H9 (cell line): ENCODE results near the gene IQCK. TPM values are rescaled to one million over a fixed set of nuclear protein-coding genes. Genes with fewer than 3 reads are reported as not detected.

Experiments
- DNase-seq: peaks from one replicate; pipeline ENCODE4 v3.0.0-alpha.2; 2017
- H2AFZ ChIP-seq: one replicate; pipeline ENCODE4 v1.6.1; 2013; ENCODE audit warnings: mild to moderate bottlenecking, low read length, control low read depth, moderate library complexity
- H2AK5ac ChIP-seq: 2 replicates; pipeline ENCODE4 v1.6.1; 2013; ENCODE audit warnings: low read length, control low read depth, mixed read lengths; ENCODE audit not compliant: insufficient read length
- H2BK120ac ChIP-seq: one replicate; pipeline ENCODE4 v1.6.1; 2013; ENCODE audit warnings: low read depth, mild to moderate bottlenecking, low read length, control low read depth, inconsistent platforms; ENCODE audit not compliant: poor library complexity, severe bottlenecking
- H2BK12ac ChIP-seq: 2 replicates; pipeline ENCODE4 v1.6.1; 2013; ENCODE audit warnings: low read length, control low read depth, mixed read lengths, low read depth; ENCODE audit not compliant: insufficient read length
- H2BK15ac ChIP-seq: 2 replicates; pipeline ENCODE4 v1.6.1; 2013; ENCODE audit warnings: low read depth, low read length, control low read depth
- H2BK20ac ChIP-seq: one replicate; pipeline ENCODE4 v1.6.1; 2013; ENCODE audit warnings: low read depth, mild to moderate bottlenecking, low read length, control low read depth, inconsistent platforms; ENCODE audit not compliant: poor library complexity, severe bottlenecking
- H2BK5ac ChIP-seq: 2 replicates; pipeline ENCODE4 v1.6.1; 2013; ENCODE audit warnings: low read length, control low read depth, mixed read lengths; ENCODE audit not compliant: insufficient read length
- H3K14ac ChIP-seq: 2 replicates; pipeline ENCODE4 v1.6.1; 2013; ENCODE audit warnings: low read length, control low read depth; ENCODE audit not compliant: insufficient read depth
- H3K18ac ChIP-seq: 2 replicates; pipeline ENCODE4 v1.6.1; 2013; ENCODE audit warnings: low read depth, mild to moderate bottlenecking, mixed read lengths, low read length, control low read depth; ENCODE audit not compliant: insufficient read length
- H3K23ac ChIP-seq: 2 replicates; pipeline ENCODE4 v1.6.1; 2013; ENCODE audit warnings: low read length, control low read depth, mixed read lengths, low read depth; ENCODE audit not compliant: insufficient read length
- H3K23me2 ChIP-seq: 2 replicates; pipeline ENCODE4 v1.6.1; 2013; ENCODE audit warnings: low read depth, mild to moderate bottlenecking, mixed read lengths, low read length, control low read depth; ENCODE audit not compliant: insufficient read length, poor library complexity, severe bottlenecking
- H3K27ac ChIP-seq: 2 replicates; pipeline ENCODE4 v1.5.1; 2013; ENCODE audit warnings: low read length, control low read depth, mixed read lengths, low read depth; ENCODE audit not compliant: insufficient read length
- H3K27me3 ChIP-seq: 2 replicates; pipeline ENCODE4 v1.6.1; 2013; ENCODE audit warnings: low read length, control low read depth, inconsistent platforms; ENCODE audit not compliant: insufficient read depth
- H3K4ac ChIP-seq: 2 replicates; pipeline ENCODE4 v1.6.1; 2013; ENCODE audit warnings: low read depth, mild to moderate bottlenecking, control low read depth, inconsistent platforms, low read length, moderate library complexity
- H3K4me1 ChIP-seq: 2 replicates; pipeline ENCODE4 v1.6.1; 2013; ENCODE audit warnings: low read length, control low read depth, inconsistent platforms; ENCODE audit not compliant: insufficient read depth
- H3K4me2 ChIP-seq: 2 replicates; pipeline ENCODE4 v1.6.1; 2013; ENCODE audit warnings: low read length, control low read depth, mixed read lengths; ENCODE audit not compliant: insufficient read length, insufficient read depth
- H3K56ac ChIP-seq: 2 replicates; pipeline ENCODE4 v1.6.1; 2013; ENCODE audit warnings: low read depth, mild to moderate bottlenecking, mixed read lengths, low read length, control low read depth; ENCODE audit not compliant: insufficient read length
- H3K79me1 ChIP-seq: 2 replicates; pipeline ENCODE4 v1.6.1; 2013; ENCODE audit warnings: low read depth, mild to moderate bottlenecking, moderate library complexity, low read length, control low read depth, inconsistent platforms; ENCODE audit not compliant: insufficient read depth, poor library complexity, severe bottlenecking
- H3K79me2 ChIP-seq: 2 replicates; pipeline ENCODE4 v1.6.1; 2013; ENCODE audit warnings: low read length, control low read depth, inconsistent platforms; ENCODE audit not compliant: insufficient read depth
- H3K9ac ChIP-seq: 2 replicates; pipeline ENCODE4 v1.6.1; 2013; ENCODE audit warnings: low read length, control low read depth, mixed read lengths; ENCODE audit not compliant: insufficient read length; ENCODE audit errors: extremely low read depth
- H3K9me3 ChIP-seq: one replicate; pipeline ENCODE4 v1.6.1; 2013; ENCODE audit warnings: low read depth, low read length, inconsistent platforms; ENCODE audit not compliant: control insufficient read depth
- H3T11ph ChIP-seq: one replicate; pipeline ENCODE4 v1.6.1; 2013; ENCODE audit warnings: mild to moderate bottlenecking, low read length, control low read depth, inconsistent platforms
- H4K20me1 ChIP-seq: one replicate; pipeline ENCODE4 v1.6.1; 2013; ENCODE audit not compliant: control insufficient read depth, insufficient read length, insufficient read depth
- H4K5ac ChIP-seq: 2 replicates; pipeline ENCODE4 v1.6.1; 2013; ENCODE audit warnings: low read depth, mild to moderate bottlenecking, mixed read lengths, low read length, control low read depth; ENCODE audit not compliant: insufficient read length
- H4K8ac ChIP-seq: replicated peaks from 2 replicates; pipeline ENCODE4 v1.6.1; 2013; ENCODE audit warnings: low read length, control low read depth, mixed read lengths, low read depth; ENCODE audit not compliant: insufficient read length
- H4K91ac ChIP-seq: 2 replicates; pipeline ENCODE4 v1.6.1; 2013; ENCODE audit warnings: low read depth, mild to moderate bottlenecking, moderate library complexity, mixed read lengths, low read length, control low read depth; ENCODE audit not compliant: insufficient read length
- H3K27ac Mint-ChIP-seq, 3 experiments: 2 replicates in 2 of 3; 3 replicates in 1 of 3; pipeline ENCODE4 v1.8.0; 2020 to 2021; ENCODE audit warnings: mixed read lengths in 3 of 3, mild to moderate bottlenecking in 1 of 3, moderate library complexity in 1 of 3
- H3K27me3 Mint-ChIP-seq: 2 replicates; pipeline ENCODE4 v1.8.0; 2021; ENCODE audit warnings: low read depth, mild to moderate bottlenecking, moderate library complexity, mixed read lengths
- H3K36me3 Mint-ChIP-seq, 3 experiments: 2 replicates in 2 of 3; 3 replicates in 1 of 3; pipeline ENCODE4 v1.8.0; 2020 to 2021; ENCODE audit warnings: low read depth in 3 of 3, mixed read lengths in 3 of 3; ENCODE audit not compliant: insufficient read depth in 1 of 3
- H3K4me1 Mint-ChIP-seq, 2 experiments: 2 replicates each; pipeline ENCODE4 v1.8.0; 2020; ENCODE audit warnings: mixed read lengths in 2 of 2
- H3K4me3 Mint-ChIP-seq, 2 experiments: 2 replicates in 1 of 2; 3 replicates in 1 of 2; pipeline ENCODE4 v1.8.0; 2020 to 2021; ENCODE audit warnings: mild to moderate bottlenecking in 2 of 2, mixed read lengths in 2 of 2, moderate library complexity in 1 of 2
- H3K9me3 Mint-ChIP-seq, 2 experiments: 2 replicates in 1 of 2; 3 replicates in 1 of 2; pipeline ENCODE4 v1.8.0; 2020; ENCODE audit warnings: mild to moderate bottlenecking in 2 of 2, mixed read lengths in 2 of 2, moderate library complexity in 1 of 2
- WGBS: extraction: QIAGEN DNeasy Blood & Tissue Kit; methylation state at CpG from one replicate; pipeline ENCODE4 v1.1.7; 2013; ENCODE audit warnings: missing lambda C conversion rate, low lambda C conversion rate, mixed read lengths; ENCODE audit not compliant: insufficient read length; ENCODE audit errors: extremely low coverage; 5-methylcytosine and 5-hydroxymethylcytosine counted together
- total RNA-seq: library from RNA; stranded (reverse); gene quantifications from 2 replicates; pipeline ENCODE4 v1.2.1, GENCODE V29; 2021
- TF ChIP-seq, protein P1 (sequence below): fragments of 200-600 bp; sonication (generic); conservative IDR thresholded peaks from 3 replicates; pipeline ENCODE4 v1.8.0; 2021; ENCODE audit warnings: antibody characterized with exemption, mild to moderate bottlenecking

Gene IQCK
- total RNA-seq, 1 experiment from 2014 or later: 9.0 TPM

DNA sequence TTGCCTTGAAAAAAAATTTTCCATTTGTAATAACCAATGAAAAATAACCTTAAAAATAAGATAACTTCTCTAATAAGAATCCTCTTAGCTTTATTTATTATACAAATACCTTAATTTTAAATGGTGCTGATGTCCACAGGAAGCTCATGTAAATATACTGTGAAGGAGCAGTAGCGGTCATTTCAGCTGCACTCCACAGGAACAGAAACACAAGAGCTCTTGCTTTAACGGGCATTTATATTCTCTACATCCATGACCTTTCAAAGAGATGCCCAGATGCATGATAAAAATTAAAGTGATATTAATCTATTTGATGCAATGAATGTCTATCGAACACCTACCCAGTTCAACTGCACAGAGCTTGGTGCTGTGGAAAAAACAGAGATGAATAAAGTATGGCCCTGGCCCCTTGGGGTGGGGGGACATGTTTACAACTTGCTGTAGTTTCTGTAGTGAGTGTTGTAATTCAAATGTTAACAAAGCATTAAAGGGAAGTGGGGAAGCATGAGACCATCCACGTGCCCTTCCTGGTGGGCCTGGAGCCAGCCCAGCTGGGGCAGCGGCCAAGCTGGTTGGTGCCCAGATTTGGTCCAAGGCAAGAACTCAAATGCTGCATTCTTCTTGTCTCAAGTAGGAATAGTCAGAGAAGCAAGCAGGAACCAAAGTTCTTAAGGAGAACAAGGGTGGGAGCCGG, 47.9 kb downstream of the IQCK start:
- H4K20me1 ChIP-seq: no peaks in the 10 kb centered on the region
- no peaks in the 10 kb centered on the region for H3K79me2 ChIP-seq
- no peak overlapping the region for H3K4me2 ChIP-seq
- H3K14ac ChIP-seq: no peak overlapping the region
- no peak overlapping the region for H2AFZ ChIP-seq
- Mint-ChIP-seq H3K4me3 (no peak overlapping the region), H3K36me3 (peaks cover 10 to 26% (median 14%) of the 10 kb centered on the region in 3 experiments), H3K4me1 (peaks cover 8 to 11% of the 10 kb centered on the region in 2 experiments), H3K27ac (peak overlapping the region in 1 of 3 experiments; percentile 64; a peak in 1 of 7 replicates), H3K27me3 (no peaks in the 10 kb centered on the region), H3K9me3 (peaks cover 14% of the 10 kb centered on the region in 2 experiments)
- TF ChIP-seq, protein P1, sequence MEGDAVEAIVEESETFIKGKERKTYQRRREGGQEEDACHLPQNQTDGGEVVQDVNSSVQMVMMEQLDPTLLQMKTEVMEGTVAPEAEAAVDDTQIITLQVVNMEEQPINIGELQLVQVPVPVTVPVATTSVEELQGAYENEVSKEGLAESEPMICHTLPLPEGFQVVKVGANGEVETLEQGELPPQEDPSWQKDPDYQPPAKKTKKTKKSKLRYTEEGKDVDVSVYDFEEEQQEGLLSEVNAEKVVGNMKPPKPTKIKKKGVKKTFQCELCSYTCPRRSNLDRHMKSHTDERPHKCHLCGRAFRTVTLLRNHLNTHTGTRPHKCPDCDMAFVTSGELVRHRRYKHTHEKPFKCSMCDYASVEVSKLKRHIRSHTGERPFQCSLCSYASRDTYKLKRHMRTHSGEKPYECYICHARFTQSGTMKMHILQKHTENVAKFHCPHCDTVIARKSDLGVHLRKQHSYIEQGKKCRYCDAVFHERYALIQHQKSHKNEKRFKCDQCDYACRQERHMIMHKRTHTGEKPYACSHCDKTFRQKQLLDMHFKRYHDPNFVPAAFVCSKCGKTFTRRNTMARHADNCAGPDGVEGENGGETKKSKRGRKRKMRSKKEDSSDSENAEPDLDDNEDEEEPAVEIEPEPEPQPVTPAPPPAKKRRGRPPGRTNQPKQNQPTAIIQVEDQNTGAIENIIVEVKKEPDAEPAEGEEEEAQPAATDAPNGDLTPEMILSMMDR: no peak
- H3K79me1 ChIP-seq: no peaks in the 10 kb centered on the region
- H4K8ac ChIP-seq: no peak overlapping the region
- H3K23me2 ChIP-seq: no peaks in the 10 kb centered on the region
- no peak for DNase-seq
- H2BK15ac ChIP-seq: no peak overlapping the region
- no peak overlapping the region for H2BK20ac ChIP-seq
- no peak overlapping the region for H3K23ac ChIP-seq
- no peak overlapping the region for H3K56ac ChIP-seq
- no peak overlapping the region for H3K18ac ChIP-seq
- no peak overlapping the region for H3K27ac ChIP-seq
- no peak overlapping the region for H3K4ac ChIP-seq
- WGBS: no CpG with 5 or more reads among the region's 6 CpGs
- H2BK5ac ChIP-seq: no peak overlapping the region
- no peak overlapping the region for H2AK5ac ChIP-seq
- no peak overlapping the region for H4K5ac ChIP-seq
- no peak overlapping the region for H2BK12ac ChIP-seq
- no peaks in the 10 kb centered on the region for H3K27me3 ChIP-seq
- peaks cover 4% of the 10 kb centered on the region; the same call in 1 of the 2 replicates for H3K4me1 ChIP-seq
- H2BK120ac ChIP-seq: no peak overlapping the region
- no peak overlapping the region for H4K91ac ChIP-seq
- no peak overlapping the region for H3K9ac ChIP-seq
- H3K9me3 ChIP-seq: no peaks in the 10 kb centered on the region
- no peak overlapping the region for H3T11ph ChIP-seq
